HG02884 (cell line): ENCODE data around the gene LIPJ.

ENCODE experiments used
- ATAC-seq: cut with Tn5 transposase; IDR thresholded peaks from one replicate; pipeline ENCODE4 v1.9.1; 2021; ENCODE audit warnings: mild to moderate bottlenecking, moderate library complexity; ENCODE audit not compliant: unreplicated experiment

The LIPJ gene

GRCh38 chr10:88586462-88586861 is at the start of gene LIPJ:
LIPJ (plus strand) TSS chr10:88586762; CDS start chr10:88590688, 3,926 bp downstream.
- no peak for ATAC-seq

DNA sequence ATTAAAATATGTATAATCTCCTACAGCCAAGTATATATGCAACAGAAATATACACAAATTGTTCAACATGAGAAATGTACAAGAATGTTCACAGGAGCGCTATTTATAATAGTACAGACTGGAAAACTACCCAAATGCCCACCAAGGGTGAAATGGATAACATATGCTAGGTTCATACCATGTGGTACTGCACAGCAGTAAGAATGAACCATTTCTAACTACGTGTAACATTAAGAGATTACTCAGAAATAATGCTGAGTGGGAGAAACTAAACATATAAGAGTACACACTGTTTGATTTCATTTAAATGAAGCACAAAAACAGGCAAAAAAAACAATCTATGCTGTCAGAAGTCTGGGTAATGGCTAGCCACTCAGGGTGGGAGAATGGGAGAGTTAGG is 49.2 kb upstream of the LIPJ start:
- ATAC-seq = no peak

DNA sequence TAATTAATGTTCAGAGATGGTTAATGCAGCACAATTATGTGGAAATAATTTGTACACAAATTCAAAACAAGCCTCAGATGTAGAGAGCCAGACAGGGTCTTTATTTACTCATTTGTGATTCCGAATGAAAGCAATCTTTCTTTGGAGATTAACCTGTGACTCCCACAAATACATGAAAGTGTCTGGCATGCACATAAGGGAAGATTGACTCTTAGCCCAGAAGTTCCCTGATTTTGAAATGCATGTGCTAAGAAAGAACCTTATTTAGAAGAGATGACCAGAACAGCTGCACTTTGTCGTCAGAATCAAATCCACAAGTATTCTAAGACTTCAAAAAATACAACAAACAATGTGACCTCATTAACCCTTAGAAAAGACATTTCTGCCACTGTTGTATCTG is 48.5 kb upstream of the LIPJ start:
- no peak for ATAC-seq

- no peak for ATAC-seq
Observed at GRCh38 chr10:88540351-88540750, 46.2 kb upstream of the LIPJ start.

GRCh38 chr10:88541116-88541626 is 45.4 kb upstream of the LIPJ start:
- ATAC-seq = no peak

GRCh38 chr10:88542522-88542921 is 44.0 kb upstream of the LIPJ start:
- ATAC-seq = no peak

DNA sequence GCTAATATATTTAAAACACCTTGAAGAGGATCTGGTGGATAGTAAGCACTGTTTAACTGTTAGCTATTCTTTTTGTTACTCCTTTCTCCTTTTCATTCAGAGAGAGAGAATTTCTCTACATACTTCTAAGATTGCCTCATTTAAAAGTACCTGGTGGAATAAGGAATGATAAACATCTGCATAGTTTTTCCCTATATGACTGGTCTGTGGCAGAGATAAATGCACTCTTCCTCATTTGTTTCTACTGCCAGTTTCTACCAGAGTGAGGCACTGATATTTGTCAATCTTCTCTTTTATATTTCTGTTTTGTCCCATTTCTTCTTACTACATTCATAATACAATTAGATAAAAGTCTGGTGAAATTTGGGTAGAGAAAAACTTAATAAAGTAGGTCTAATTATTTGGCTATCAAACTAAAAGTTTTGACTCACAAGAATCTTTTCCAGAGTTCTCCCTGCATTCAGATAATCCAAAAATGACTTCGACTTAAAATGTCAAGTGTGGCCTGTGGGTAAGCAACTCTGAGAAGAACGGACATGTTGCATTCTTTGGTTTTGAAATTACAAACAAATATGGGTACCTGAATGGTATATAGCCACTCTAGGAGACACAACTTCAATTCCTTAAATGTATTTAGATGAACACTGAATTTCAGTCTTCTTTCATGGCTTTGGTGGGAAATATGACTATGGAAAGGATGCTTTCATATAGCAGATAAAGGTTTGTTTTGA is 42.3 kb upstream of the LIPJ start:
- ATAC-seq = no peak

DNA sequence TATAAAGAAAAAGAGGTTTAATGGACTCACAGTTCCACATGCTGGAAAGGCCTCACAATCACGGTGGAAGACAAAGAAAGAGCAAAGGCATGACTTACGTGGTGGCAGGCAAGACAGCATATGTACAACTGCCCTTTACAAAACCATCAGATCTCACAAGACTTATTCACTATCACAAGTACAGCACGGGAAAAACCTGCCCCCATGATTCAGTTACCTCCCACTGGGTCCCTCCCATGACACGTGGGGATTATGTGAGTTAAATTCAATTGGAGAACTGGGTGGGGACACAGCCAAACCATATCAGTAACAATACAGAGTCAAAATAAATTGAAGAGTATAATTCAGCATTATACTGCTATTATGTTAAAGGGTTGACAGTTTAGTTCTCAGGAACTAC is 41.2 kb upstream of the LIPJ start:
- no peak for ATAC-seq

DNA sequence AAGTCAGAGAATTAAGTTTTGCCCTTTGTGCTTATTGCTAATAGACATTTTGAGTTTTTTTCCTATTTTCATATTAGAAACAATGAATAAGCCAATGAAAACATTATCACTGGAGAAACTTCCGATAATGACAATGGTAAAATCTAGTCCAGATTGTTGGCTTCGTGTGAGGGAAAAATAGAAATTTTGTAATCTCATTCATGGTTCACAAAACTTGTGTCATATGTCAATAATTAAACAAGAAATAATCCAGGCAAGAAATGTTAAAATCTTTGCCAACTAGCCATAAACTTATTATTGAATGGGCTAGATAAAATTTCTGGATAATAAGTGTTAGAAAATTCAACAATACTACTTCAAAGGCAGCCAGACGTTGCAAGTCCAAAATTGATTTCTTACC is 40.1 kb upstream of the LIPJ start:
- ATAC-seq = no peak

- no peak for ATAC-seq
Observed at GRCh38 chr10:88551246-88551645, 35.3 kb upstream of the LIPJ start.

GRCh38 chr10:88553116-88553752 is 33.3 kb upstream of the LIPJ start:
- ATAC-seq = peak; percentile 72

- no peak for ATAC-seq
Observed at GRCh38 chr10:88555190-88555908, 31.2 kb upstream of the LIPJ start.

DNA sequence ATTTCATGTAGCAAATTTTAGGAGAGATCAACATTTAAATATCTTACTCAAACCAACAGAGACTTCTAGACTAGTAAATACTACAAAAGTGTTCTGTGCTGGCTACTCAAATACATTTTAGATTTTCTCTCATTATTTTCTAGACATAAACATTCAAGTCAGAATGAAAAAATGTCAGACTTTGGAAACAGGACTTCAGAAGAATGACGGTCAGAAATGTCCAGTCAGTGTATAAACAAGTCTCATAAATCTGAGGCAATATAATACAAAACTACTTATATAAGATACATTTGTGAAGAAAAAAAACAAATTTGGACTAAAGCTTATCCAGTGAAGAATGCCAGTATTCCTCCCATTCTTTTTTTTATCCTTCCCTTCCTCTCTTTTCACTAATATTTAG is 29.3 kb upstream of the LIPJ start:
- ATAC-seq = no peak

- no peak for ATAC-seq
Observed at GRCh38 chr10:88557658-88558057, 28.9 kb upstream of the LIPJ start.

- ATAC-seq = no peak
Observed at GRCh38 chr10:88562152-88562551, 24.4 kb upstream of the LIPJ start.

- ATAC-seq = no peak
Observed at GRCh38 chr10:88565072-88565471, 21.5 kb upstream of the LIPJ start.

- no peak for ATAC-seq
Observed at GRCh38 chr10:88582411-88582805, 4.2 kb upstream of the LIPJ start.

GRCh38 chr10:88582806-88583583 is 3.6 kb upstream of the LIPJ start, which contains the start of gene RNLS:
RNLS (minus strand) TSS chr10:88583318.
- peak; percentile 88 for ATAC-seq

DNA sequence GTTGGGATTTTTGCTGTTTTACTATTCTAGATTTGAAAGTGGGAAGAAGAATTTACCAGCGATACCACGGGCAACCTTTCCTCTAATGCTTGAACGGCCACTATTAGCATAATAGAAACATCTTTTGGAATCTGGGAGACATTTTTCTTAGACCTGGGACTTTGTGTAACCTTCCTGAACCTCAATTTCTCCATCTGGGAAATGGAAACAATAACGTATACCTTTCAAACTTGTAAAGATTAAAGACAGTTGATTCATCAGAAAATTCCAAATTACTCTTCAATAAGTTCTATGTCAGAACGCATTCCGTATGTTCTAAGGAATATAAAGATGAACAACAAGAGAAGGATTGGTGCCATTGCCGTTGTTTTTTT is 3.0 kb upstream of the LIPJ start:
- ATAC-seq = no peak

- no peak for ATAC-seq
Observed at GRCh38 chr10:88592381-88592780, 5.8 kb downstream of the LIPJ start.

- no peak for ATAC-seq
Observed at GRCh38 chr10:88592906-88593305, 6.3 kb downstream of the LIPJ start.
